Dermis blood vessel endothelial cell (primary cell): ENCODE data around the gene HOXD9. TPM values are rescaled to one million over a fixed set of nuclear protein-coding genes. Genes with fewer than 3 reads are reported as not detected.

Experiments used
- DNase-seq: peaks from one replicate; pipeline ENCODE4 v3.0.0; 2010
- total RNA-seq: library from RNA; depleted of rRNA; stranded (reverse); fragments of >200 nt; gene quantifications from 2 replicates; pipeline ENCODE4 v1.2.3, GENCODE V29; 2014

The HOXD9 gene
- 24.5 and 28.4 TPM in 2 replicates for total RNA-seq

DNA sequence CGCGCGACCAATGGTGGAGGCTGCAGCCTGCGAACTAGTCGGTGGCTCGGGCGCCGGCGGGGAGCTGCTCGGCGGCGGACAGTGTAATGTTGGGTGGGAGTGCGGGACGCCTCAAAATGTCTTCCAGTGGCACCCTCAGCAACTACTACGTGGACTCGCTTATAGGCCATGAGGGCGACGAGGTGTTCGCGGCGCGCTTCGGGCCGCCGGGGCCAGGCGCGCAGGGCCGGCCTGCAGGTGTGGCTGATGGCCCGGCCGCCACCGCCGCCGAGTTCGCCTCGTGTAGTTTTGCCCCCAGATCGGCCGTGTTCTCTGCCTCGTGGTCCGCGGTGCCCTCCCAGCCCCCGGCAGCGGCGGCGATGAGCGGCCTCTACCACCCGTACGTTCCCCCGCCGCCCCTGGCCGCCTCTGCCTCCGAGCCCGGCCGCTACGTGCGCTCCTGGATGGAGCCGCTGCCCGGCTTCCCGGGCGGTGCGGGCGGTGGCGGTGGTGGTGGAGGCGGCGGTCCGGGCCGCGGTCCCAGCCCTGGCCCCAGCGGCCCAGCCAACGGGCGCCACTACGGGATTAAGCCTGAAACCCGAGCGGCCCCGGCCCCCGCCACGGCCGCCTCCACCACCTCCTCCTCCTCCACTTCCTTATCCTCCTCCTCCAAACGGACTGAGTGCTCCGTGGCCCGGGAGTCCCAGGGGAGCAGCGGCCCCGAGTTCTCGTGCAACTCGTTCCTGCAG is at the start of gene HOXD9:
TSS of gene HOXD9 (plus strand) at position 37 of the 728 bp plus-strand sequence. CDS start at position 87, 50 bp downstream.
- peak; percentile 93 for DNase-seq

DNA sequence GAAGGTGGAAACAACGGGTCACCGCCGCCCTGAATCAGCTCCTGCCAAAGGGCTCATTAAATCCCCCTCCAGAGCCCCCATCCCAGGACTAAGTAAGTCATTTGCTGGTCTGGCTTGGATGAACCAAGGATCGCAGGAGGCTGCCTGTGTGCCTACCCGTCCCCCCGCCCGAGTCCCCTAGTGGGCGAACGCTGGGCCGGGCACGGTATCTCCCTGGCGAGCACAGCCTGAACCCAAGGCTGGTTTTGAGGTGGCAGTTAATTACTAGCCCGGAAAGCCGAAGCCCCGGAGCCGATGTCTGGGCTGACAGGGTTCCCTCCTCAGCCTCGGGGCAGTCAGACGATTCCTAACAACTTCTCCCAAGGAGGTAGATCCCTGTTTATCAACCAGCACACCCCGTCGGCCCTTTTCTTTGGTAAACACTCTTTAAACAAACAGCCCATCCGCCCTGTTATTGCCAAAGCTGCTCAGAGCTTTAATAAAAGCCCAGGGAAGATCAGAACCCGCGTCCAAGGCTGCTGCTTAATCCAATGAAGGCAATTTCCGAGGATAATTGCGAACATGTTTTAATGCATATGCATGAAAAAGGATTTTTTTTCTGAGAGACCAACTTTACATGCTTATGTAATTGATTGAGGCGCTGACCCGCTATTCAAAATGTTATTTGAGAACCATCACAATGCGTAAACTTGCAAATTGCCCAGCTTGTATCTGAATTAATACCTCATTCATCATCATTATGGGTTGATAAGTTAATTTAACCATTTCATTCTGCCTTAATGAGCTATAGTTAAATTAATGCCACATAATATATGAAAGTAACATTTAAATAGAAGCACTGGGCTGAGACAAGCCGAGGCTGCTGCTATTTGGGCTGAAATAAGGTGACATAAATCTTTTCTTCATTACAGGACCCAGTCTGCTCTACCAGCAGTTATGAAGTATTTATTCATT is 49.3 kb upstream of the HOXD9 start:
- DNase-seq, result no peak

DNA sequence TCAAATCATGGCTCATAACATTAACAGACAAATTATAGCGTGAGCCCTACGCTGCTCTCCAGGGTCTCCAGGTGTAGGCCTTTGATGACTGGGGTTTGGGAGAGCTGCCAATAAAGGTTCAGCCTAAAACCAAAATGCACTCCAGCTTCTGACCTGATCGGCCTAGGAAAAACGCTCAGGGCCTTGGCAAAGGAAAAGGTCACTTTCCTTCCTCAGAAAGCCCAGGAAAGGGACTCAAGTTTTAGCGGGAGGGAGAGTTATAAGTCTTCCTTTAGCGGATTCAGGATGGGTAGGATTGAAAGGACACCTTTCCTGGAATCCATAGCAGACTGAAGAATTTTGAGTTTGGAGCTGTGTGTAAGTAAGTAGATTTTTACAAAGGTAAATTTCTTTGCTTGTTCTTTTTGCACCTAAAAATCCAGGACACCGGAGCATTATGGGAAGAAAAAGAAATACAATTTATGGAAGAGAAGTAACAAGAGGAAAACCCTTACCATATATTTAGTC is 47.5 kb upstream of the HOXD9 start:
- DNase-seq, result no peak

DNA sequence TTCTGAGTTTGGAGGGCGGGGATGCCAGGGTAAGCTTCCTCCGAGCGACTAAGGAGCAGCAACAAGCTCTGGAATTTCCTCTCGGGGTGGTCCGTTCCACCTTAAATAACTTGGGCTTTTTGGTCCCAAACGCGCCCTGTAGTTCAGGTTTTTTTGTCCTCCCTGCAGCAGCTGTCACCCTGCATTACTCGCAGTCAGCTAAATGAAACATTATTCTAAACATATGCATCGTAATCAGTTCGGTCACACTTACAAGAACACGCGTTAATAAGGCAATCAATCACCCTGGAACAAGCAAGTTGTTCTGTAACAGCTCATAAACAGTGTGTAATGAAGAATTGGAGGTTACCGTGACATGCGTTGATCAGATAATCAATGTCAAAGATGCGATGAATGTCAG is 47.0 kb upstream of the HOXD9 start:
- DNase-seq, result no peak

DNA sequence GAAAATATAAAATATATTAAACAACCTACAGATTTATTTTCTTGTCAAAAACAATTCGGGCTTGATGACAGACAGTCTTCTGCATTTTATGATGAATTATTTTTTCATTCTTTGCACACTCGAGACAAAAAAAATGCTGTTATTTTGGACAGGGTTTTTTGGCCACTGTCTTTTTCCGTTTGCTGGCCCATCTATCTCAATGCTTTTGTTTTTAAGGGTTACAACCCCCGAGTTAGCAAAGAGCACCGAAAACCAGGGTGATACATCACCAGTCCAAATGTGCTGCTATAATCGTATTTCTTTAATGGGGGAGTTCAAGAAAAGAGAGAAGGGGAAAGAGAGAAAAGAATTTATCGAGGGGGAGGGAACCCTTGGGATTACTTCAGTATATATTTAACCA is 46.5 kb upstream of the HOXD9 start:
- DNase-seq, result no peak

DNA sequence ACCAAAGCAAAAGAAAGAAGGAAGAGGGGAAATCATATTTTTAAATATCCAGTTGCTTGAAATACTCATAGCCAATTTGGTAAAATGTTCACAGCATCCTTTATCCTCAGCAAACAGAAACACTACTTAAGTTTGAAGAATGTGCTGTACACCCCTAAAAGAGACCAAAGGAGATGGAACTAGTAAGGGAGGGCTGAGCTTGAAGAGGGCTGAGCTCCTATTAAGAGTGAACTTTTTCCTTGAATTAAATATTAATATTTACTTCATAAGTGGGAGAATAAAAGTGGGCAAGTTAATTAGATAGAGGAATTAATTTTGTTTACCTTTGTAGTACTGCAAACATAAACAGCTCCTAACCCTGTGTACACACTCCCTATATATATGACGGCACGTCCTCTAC is 45.7 kb upstream of the HOXD9 start:
- no peak for DNase-seq

DNA sequence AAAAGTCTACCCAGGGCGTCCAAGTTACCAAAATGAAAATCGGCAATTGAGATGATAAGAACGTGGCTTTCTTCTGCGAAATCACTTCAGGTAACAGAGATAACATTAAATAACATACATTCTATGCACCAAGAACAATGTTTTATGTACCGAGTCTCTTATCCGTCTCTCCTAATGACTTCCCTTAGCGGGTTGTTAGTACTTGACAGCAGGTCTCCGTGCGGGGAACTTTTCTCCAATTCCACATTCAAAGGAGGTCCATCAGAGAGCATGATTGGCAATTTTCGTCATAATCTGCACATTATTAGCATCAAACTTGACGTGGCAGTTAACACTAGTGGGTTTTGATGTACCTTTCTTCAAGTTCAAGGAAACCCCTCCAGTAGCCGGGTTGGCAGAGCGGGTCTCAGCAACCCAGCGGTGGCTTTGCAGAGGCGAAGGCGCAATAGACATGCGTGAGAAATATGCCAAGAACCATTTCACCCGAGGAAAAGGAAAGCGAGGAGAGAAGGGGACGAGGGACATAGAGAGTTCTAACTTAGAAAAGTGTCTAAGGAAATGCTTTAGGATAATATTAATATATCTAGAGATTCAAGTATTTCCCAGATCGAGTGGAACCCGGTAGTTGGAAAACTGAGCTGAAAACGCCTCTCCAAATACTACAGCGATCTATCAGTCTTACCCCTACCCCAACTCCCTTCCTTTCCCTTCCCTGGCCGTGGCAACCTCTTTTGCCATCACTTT is 43.8 kb upstream of the HOXD9 start:
- no peak for DNase-seq

DNA sequence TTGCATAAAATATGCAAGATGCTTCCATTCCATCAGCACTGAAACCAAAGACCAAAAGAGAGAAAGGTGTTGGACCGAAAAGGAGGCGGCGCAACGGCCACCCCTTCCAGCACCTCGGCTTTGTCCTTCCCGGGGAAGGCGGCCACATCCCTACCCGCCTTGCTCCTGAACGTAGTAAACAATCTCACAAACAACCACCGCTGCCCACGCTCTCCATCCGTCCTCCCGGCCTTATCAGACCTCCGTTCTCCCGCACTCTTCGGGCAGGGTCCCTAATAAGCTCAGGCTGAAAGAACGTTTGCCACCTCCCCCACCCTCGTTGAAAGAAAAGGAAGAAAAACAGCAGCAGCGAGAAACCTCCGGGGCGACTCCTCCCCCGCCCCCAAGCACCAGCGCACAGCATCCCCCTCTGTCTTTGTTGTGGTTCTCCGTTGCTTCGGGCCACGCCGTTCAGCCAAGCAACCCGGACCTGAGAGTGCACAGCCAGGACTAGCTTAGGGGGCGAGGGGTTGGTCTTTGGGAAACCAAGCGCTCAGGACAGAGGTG is 43.2 kb upstream of the HOXD9 start:
- DNase-seq, result no peak

DNA sequence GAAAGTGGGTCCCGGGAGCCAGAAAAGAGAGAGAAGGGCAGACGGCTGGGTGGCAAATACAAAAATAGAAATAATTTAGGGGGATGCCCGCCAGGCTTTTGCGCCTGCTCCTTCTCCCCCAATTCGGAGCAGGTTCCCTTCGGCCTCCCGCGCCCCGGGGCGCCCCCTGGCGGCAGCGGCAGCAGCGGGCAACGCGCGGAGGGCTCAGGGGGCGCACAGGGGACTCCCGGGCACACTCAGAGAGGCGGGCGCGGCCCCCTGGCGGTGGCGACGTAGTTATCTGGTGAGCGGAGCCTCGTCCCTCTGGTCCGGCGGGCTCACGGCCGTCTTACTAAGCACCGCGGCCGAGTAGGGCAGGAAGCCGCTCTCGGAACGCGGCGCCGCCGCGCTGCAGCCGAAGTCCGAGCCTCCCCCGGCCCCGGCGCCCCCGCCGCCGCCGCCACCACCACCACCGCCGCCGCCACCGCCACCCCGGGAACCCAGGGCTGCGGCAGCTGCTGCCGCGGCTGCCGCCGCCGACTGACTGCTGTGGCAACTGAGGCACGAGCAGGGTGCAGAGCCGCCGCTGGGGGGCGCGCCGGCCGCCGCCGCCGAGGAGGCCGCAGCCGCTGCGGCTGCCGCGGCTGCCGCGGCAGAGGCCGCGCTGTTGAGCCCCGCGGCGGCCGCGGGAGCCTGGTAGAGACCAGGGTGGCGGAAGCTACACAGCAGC is 42.5 kb upstream of the HOXD9 start:
- DNase-seq, result peak; percentile 66

DNA sequence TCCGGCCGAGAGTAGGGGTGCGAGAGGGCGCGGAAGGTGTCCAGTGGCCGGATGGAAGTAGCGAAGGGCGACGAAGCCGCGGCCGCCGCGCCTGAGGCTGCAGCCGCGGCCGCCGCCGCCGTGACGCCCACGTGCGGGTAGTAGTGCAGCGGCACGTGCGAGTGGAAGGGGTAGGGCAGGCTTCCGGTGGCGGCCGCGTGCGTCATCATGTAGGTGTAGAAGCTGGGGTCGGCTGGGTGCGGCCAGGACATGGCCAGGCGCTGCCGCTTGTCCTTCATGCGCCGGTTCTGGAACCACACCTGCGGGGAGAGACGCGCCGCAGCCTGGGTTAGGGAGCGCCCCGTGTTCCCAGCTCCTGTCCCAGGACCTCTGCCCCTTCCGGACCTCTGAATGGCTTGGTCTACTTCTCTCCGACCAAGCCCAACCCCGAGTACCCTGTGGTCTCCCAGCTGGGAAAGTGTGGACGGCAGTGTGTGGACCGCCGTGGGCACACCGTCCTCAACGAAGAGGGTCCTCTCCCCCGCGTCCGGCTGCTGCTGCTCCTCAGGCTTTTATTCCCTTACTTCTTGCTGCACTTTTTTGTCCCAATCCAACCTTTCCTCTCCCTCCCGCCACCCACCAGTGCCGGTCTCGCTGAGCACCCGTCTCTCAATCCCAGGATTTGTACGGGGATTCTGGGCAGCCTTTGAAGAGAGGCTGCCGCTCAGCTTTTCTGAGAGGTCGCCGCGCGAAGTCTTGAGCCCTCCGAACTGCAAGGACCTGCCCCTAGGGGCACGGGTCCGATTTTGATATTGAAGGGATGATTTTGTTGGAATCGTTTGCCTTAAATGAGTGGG is 41.8 kb upstream of the HOXD9 start:
- DNase-seq, result no peak

DNA sequence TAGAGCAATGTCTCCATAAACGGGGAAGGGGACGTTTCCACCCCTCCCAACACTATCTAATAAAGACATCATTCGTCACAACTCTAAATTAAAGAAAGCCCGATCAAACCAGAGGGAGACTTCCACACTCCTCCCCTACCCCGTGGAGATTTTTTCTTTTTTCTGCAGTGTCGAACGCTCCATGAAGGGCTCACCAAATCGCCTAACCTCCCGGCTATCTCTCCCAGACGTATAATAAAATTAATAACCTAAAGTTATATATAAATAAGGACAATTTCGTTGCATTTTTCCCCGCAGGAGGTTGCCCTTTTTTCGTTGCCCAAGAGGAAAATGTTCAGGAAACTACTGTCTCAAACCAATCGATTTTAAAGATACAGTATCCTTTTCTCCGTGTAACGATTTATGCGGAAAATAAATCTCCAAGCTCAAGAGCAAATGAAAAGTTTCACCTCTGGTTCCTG is 41.1 kb upstream of the HOXD9 start:
- no peak for DNase-seq

DNA sequence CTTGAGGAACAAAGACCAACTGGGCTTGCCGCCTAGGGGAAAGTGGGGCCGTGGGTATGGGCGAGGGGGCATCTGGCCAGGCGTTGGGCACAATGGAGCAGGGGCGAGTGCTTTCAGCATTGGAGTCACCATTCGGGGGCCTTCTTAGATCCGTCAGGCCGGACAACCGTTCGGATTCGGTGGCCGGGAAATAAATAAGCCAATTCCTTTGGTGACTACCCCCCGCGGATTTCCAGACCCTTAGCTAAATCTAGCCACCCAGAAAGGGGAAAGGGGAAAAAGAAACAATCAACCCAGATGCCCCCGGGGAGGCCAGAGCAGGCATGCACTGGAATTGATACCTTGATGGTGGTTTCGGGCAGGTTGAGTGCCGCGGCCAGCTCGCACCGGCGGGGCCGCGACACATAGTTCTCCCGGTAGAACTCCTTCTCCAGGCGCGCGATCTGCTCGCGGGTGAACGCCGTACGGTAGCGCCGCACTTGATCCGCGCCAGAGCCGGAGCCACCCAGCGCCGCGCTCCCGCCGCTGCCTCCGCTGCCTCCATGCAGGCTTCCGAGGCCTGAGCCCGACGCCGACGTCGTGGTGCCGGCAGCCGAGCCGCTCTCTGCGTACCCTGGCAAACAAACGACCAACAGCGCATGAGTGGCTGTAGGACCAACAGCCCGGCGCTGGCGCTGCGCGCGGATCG is 40.5 kb upstream of the HOXD9 start:
- no peak for DNase-seq

DNA sequence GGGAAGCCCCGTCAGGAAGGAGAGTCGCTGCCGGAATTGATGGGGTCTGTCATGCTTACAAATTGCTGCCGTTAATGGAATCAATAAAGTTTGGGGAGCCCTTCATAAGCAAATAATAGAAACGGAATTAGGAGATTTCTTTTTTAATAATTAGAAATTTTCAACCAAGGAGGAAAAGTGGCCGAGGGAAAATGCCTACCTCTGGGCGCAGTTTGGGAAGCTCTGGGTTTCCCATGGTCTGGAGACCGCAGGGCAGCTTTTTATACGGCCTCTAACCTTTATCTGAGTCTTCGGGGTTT is 40.0 kb upstream of the HOXD9 start:
- no peak for DNase-seq

DNA sequence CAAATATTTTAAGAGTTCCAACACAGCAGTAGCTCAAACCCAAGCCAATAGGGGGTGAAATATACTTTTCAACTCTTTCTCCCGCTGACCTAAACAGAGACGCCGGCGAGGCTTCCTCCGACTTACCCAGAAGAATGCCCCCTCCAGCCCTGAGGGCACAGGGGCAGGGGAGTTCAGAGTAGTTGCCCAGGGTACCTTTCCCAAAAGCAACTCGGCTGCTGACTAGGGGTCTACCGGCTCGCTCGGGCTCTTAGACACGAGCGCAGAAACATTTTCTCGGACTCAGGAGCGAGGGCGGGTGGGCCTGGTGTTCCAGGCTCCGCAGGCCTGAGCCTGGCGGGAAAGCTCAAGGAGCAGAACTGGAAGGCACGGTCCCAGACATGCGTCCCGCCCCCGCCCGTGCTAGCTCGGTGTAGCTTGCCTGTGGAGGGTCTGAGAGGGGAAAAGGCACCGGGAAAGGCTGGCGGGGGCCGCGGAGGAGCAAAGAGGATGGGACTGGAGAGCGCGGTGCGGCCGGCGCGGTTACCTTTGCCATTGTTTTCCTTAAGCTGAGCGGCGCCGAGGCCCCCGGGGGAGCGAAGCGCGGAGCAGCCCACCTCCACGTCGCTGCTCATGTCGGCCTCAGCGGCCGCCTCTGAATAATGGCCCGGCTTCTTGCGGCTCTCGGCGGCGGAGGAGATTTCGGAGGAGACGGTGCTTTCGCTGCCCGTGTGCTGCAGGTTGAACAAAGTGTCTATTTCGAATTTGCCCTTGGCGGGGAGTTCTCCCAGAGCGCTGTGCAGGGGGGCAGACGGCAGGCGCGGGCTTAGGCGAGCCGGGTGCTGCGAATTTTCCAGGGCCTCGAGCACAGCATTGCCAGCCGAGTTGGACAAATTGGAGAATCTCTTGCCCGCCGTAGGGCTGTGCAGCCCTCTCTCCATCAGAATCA is 39.4 kb upstream of the HOXD9 start:
- DNase-seq, result no peak

DNA sequence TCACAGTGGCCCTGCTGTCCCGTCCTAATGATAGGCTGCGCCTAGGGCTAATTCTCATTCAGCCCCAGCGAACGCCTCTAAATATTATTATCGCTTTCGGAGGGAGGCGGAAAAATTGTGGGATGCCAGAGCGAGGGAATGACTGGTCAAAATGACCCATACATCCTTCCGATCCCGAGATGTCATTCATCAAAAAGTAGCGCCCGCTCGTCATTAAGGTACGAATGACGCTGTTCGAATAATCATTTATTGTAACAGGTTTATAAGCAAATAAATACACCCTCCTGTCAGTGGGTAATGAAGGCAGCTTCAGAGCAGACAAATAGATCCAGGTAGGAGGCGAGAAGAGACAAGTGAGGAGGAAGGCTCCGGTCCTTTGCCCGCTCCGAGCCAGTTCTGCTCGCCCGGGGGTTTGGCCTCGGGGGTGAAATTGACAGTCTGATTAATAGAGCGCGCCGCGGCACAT is 38.7 kb upstream of the HOXD9 start, which contains the start of gene EVX2:
TSS of gene EVX2 (minus strand) at position 167 of the 466 bp plus-strand sequence. CDS start 186 bp downstream, outside the sequence.
- DNase-seq, result no peak

DNA sequence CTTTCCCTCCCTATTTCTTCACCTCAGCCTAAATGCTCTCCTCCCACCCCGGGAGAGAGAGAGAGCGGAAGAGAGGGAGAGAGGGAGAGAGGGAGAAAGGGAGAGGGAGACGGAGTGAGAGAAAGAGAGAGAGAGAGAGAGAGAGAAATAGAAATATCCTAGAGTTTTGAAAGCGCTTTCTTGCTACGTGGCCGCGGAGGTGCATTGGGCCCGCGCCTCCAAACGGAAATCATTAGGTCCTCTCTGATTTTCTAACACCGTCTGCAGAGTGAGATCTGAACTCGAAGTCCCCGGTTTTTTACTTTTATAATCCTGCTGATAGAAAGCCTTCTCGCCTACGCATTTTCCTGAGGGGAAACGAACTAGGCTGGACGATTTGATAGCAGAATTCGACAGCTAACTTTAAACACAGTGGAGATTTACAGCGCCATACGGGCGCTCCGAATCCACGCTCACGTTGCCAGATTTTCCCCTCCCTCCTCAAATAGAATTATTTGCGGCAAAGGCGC is 37.9 kb upstream of the HOXD9 start:
- no peak for DNase-seq

DNA sequence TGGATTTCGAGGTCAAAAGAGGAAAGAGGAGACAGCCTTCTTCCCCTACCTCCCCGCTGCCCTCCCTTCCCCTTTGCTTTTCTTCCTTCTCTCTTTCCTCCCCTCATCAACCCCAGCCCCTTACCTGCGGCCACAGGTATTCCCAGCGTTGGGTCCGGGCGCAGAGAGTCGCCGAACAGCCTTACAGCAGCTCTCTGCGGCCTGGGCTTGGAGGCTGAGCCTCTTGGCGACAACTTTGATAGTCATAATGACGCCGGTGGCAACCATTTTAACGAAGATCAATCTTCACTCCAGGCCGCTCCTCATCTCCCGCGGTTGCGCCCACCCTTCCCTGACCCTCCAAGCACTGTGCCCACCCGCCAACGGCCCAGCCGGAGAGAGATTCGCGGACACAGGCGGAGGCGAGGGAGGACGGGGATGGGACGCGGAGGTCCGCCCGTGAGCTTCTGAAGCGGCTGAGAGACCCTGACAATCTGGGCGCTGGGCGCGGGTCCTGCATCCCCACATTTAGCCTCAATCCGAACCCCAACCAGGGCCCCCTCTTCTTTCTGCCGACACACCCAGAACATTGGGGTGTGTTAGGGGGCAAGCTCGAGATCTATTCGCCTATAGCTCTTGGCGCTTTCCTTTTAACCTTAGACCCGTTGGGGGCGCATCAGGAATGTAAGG is 37.3 kb upstream of the HOXD9 start:
- DNase-seq, result no peak
